ENCODE results near the gene SFRP5.

Gene SFRP5

DNA sequence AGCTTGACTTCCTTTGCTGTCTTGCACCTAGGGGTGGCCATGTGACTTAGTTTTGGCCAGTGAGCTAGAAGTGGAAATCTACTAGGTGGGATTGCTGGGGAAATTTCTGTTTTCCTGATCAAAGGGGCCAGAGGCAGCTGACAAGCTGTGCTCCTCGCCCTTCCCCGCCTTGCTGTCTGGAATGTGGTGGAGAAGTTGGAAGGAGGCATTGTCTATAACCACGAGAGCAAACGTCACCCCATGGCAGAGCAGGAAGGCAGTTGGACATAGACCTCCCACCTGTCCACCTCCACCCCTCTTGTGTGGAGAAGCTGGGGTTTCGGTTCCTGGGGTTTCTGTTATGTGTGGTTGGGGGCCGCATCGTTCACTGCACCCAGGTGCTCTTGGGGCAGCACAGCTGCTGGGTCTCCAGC lies 7.3 kb downstream of the SFRP5 start:
- no peak for DNase-seq (ENCODE audit: low spot score)

GRCh38 chr10:97763947-97764346 lies 7.9 kb downstream of the SFRP5 start:
- no peak for DNase-seq (ENCODE audit: low spot score)

DNA sequence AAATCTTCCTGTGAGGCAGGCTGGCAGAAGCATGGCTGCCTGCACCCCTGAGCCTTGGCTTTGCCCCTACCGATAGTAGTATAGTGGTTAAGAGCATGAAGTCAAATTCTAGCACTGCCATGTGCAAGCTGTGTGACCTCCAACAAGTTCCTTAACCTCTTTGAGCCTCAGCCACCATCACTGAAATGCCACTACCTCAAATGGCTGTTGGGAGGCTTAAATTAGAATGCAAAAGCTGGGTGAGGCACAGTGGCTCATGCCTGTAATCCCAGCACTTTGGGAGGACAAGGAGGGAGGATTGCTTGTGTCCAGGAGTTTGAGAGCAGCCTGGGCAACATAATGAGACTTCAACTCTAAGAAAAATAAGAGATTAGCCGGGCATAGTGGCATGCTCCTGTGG lies 8.4 kb downstream of the SFRP5 start:
- DNase-seq (ENCODE audit: low spot score), result no peak

GRCh38 chr10:97762816-97763215 lies 9.0 kb downstream of the SFRP5 start:
- DNase-seq (ENCODE audit: low spot score), result no peak

GRCh38 chr10:97762056-97762455 lies 9.7 kb downstream of the SFRP5 start:
- DNase-seq (ENCODE audit: low spot score), result no peak

DNA sequence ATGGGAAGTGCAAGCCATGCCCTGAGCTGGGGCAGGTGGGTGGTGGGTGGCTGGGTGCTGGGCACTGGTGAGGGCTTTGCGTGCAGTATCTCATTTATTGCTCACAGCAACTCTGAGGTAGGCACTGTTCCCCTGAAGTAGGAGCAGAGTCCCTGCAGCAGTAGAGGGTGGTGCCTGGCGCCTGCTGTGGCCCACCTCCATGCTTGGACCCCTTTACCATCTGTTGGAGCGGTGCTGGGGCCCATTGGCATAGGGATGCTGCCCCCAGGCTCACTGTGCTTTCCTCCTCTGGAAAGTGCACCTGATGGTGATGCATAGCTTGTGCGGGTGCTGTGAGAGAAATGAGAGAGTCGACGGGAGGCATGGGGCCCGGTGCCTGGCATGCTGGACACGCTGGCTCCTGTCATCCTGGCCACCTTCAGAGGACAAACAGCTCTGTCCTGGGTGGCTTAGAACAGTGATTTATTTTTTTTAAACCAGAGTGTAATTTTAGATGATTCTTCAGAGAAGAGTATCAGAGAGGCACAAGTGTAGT lies 10.4 kb downstream of the SFRP5 start:
- no peak for DNase-seq (ENCODE audit: low spot score)

GRCh38 chr10:97760461-97761257 lies 11.1 kb downstream of the SFRP5 start:
- no peak for DNase-seq (ENCODE audit: low spot score)

GRCh38 chr10:97759946-97760345 lies 11.9 kb downstream of the SFRP5 start:
- DNase-seq (ENCODE audit: low spot score), result no peak

DNA sequence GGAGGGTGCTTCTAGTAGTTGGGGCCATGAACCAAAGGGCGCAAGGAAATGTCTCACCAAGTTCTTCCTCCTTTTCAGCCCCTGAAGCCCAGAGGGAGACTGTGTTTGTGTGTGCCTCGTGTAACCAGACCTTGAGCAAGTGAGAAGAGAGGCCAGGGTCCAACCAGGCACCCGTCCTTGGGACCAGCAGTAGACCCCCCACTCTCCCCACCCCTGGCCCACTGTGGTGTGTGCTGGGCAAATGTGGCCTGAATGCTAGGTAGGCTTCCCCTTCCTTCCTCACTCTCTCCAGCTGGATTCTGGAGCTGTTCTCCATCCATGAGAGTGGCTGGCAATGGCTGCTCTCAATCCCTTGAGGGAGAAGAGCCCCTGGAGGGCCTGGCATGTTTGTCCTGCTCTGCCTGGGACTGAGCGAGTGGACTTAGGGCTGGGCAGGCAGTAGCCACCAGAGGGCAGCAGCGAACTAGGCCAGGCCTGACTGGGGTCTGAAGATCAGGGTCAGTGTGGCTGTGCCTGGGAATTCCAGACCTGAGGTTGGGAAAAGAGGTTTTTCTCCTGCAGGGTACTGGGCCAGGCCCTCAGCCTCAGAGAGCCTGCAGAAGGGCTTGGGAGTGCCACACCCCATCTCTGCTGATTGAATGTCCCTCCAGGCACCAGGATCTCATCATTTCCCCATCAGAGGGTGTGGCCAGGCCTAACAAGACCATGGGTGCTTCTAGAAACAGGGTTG lies 12.5 kb downstream of the SFRP5 start:
- no peak for DNase-seq (ENCODE audit: low spot score)

- no peak for DNase-seq (ENCODE audit: low spot score)
Measured at GRCh38 chr10:97757471-97757870, 14.3 kb downstream of the SFRP5 start.

- DNase-seq (ENCODE audit: low spot score), result no peak
Measured at GRCh38 chr10:97755718-97756117, 16.1 kb downstream of the SFRP5 start.

GRCh38 chr10:97754726-97755125 lies 17.1 kb downstream of the SFRP5 start:
- no peak for DNase-seq (ENCODE audit: low spot score)

- DNase-seq (ENCODE audit: low spot score), result no peak
Measured at GRCh38 chr10:97752956-97753355, 18.8 kb downstream of the SFRP5 start.

GRCh38 chr10:97748116-97748515 lies 23.7 kb downstream of the SFRP5 start:
- no peak for DNase-seq (ENCODE audit: low spot score)

DNA sequence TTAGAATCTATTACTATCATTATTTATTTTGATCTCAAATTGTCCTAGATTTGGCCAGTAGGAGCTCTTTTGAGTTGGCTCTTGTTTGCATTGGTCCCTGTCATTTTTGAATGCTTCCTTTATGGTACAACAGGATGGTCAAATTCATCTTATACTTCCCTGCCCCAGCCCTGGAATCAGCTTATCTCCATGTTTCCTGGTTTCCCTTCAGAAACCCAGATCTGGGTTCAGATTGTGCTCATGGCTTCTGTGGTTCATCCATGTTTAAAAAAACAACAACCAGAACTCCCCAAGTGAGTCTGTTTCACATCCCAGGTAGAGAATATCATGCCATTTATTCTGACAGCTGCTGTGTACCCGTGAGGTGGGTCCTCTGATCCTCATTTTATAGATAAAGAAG lies 24.2 kb downstream of the SFRP5 start:
- no peak for DNase-seq (ENCODE audit: low spot score)

GRCh38 chr10:97744405-97745035 lies 27.3 kb downstream of the SFRP5 start:
- DNase-seq (ENCODE audit: low spot score), result no peak

- DNase-seq (ENCODE audit: low spot score), result no peak
Measured at GRCh38 chr10:97743169-97743943, 28.4 kb downstream of the SFRP5 start.

GRCh38 chr10:97740613-97741012 lies 31.2 kb downstream of the SFRP5 start:
- no peak for DNase-seq (ENCODE audit: low spot score)

DNA sequence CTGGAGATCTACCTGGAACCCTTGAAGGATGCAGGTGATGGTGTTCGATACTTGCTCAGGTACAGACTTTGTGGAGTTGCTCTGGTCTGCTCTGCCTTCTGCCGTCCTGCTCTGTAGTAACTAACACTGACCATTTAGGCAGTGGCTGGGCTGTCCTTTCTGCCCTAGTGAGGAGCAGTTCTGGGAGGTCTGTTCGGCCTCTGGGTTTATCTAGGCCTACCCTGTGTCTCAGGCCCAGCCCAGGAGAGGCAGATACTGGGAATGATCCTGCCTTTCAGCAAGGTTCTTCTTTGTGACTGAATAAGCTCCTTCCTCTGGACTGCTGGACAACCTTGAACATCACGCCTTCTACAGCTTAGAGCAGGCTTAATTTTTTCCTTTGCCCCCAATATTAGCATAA lies 33.2 kb downstream of the SFRP5 start:
- no peak for DNase-seq (ENCODE audit: low spot score)

- DNase-seq (ENCODE audit: low spot score), result no peak
Measured at GRCh38 chr10:97737770-97738265, 34.0 kb downstream of the SFRP5 start.

GRCh38 chr10:97736902-97737769 lies 34.7 kb downstream of the SFRP5 start, which contains the start of gene ZFYVE27:
TSS of gene ZFYVE27 (plus strand) at chr10:97737128. CDS start at chr10:97738478, 1,350 bp downstream.
- DNase-seq (ENCODE audit: low spot score), result peak; percentile 100
